PFSK-1 (cell line): ENCODE results near the gene ZNF248.

Experiments used
- FOXP2 ChIP-seq: optimal IDR thresholded peaks from 2 replicates; pipeline ENCODE3; 2011; ENCODE audit warnings: borderline replicate concordance, control low read depth, inconsistent platforms; ENCODE audit not compliant: insufficient read depth; ENCODE audit errors: extremely low read length, extremely low read depth
- POLR2AphosphoS5 ChIP-seq: IDR thresholded peaks from 2 replicates; pipeline ENCODE4 v1.6.1; 2012; ENCODE audit warnings: low read depth, mild to moderate bottlenecking, control low read depth, low read length, moderate library complexity
- REST ChIP-seq, 2 experiments: IDR thresholded peaks; 2 replicates each; pipeline versions ENCODE4 v1.6.1 to v1.8.0; 2011 to 2012; ENCODE audit warnings: low read depth in 2 of 2, low read length in 2 of 2, control low read depth in 1 of 2, inconsistent platforms in 1 of 2, mild to moderate bottlenecking in 1 of 2, moderate library complexity in 1 of 2; ENCODE audit not compliant: insufficient read depth in 1 of 2
- SIN3A ChIP-seq: IDR thresholded peaks from 2 replicates; pipeline ENCODE4 v1.6.1; 2012; ENCODE audit warnings: mild to moderate bottlenecking, low read length, moderate library complexity, borderline replicate concordance; ENCODE audit not compliant: insufficient read depth
- TAF1 ChIP-seq: IDR thresholded peaks from 2 replicates; pipeline ENCODE4 v1.6.1; 2012; ENCODE audit warnings: low read length, control low read depth, borderline replicate concordance; ENCODE audit not compliant: insufficient read depth

ZNF248 gene

GRCh38 chr10:37812290-37812689 lies 45.1 kb downstream of the ZNF248 start:
- TF ChIP-seq SIN3A: no peak
- no peak for TF ChIP-seq REST (IDR thresholded peaks at IDR 0.05; ENCODE audit: insufficient read depth in 1 of 2, low read depth in 2 of 2, low read length in 2 of 2)
- TF ChIP-seq POLR2AphosphoS5: no peak
- no peak for TF ChIP-seq FOXP2
- TF ChIP-seq TAF1: no peak

- TF ChIP-seq POLR2AphosphoS5 (no peak), TAF1 (no peak), SIN3A (no peak), REST (IDR thresholded peaks at IDR 0.05; ENCODE audit: insufficient read depth in 1 of 2, low read depth in 2 of 2, low read length in 2 of 2) (no peak), FOXP2 (no peak)
Measured at GRCh38 chr10:37803269-37803668, 54.1 kb downstream of the ZNF248 start.

GRCh38 chr10:37801557-37801956 lies 55.9 kb downstream of the ZNF248 start:
- TF ChIP-seq SIN3A (no peak), FOXP2 (no peak), REST (IDR thresholded peaks at IDR 0.05; ENCODE audit: insufficient read depth in 1 of 2, low read depth in 2 of 2, low read length in 2 of 2) (no peak), POLR2AphosphoS5 (no peak), TAF1 (no peak)

GRCh38 chr10:37794305-37794976 lies 63.0 kb downstream of the ZNF248 start:
- TF ChIP-seq SIN3A: no peak
- no peak for TF ChIP-seq POLR2AphosphoS5

GRCh38 chr10:37789590-37789989 lies 67.8 kb downstream of the ZNF248 start:
- TF ChIP-seq TAF1: no peak
- no peak for TF ChIP-seq POLR2AphosphoS5
- no peak for TF ChIP-seq FOXP2
- no peak for TF ChIP-seq SIN3A
- no peak for TF ChIP-seq REST (IDR thresholded peaks at IDR 0.05; ENCODE audit: insufficient read depth in 1 of 2, low read depth in 2 of 2, low read length in 2 of 2)
